ENCODE measurements around the gene NARS2.

DNA sequence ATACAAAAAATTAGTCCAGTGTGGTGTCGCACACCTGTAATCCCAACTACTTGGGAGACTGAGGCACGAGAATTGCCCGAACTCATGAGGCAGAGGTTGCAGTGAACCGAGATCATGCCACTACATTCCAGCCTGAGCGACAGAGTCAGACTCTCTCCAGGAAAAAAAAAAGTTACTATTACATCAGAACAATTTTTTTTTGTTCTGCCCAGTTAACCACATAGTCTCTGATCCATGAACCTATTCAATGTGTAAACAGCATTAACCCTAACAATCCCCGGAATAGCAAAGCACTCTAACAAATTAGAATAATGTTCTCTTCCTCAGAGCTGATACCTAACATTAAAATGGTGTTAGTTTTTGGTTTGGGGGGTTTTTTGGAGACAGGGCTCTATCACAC lies 4.6 kb downstream of the NARS2 start:
- TF ChIP-seq, protein P1, sequence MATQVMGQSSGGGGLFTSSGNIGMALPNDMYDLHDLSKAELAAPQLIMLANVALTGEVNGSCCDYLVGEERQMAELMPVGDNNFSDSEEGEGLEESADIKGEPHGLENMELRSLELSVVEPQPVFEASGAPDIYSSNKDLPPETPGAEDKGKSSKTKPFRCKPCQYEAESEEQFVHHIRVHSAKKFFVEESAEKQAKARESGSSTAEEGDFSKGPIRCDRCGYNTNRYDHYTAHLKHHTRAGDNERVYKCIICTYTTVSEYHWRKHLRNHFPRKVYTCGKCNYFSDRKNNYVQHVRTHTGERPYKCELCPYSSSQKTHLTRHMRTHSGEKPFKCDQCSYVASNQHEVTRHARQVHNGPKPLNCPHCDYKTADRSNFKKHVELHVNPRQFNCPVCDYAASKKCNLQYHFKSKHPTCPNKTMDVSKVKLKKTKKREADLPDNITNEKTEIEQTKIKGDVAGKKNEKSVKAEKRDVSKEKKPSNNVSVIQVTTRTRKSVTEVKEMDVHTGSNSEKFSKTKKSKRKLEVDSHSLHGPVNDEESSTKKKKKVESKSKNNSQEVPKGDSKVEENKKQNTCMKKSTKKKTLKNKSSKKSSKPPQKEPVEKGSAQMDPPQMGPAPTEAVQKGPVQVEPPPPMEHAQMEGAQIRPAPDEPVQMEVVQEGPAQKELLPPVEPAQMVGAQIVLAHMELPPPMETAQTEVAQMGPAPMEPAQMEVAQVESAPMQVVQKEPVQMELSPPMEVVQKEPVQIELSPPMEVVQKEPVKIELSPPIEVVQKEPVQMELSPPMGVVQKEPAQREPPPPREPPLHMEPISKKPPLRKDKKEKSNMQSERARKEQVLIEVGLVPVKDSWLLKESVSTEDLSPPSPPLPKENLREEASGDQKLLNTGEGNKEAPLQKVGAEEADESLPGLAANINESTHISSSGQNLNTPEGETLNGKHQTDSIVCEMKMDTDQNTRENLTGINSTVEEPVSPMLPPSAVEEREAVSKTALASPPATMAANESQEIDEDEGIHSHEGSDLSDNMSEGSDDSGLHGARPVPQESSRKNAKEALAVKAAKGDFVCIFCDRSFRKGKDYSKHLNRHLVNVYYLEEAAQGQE (IDR thresholded peaks at IDR 0.05; ENCODE audit: low read depth): no peak
- TF ChIP-seq YY1 (IDR thresholded peaks at IDR 0.05; ENCODE audit: low read depth): no peak
- TF ChIP-seq TAF1 (IDR thresholded peaks at IDR 0.05; ENCODE audit: low read depth): no peak
- TF ChIP-seq EGR1 (IDR thresholded peaks at IDR 0.05): no peak
- no peak for TF ChIP-seq CREB1 (IDR thresholded peaks at IDR 0.05; ENCODE audit: low read depth)
- TF ChIP-seq TEAD4 (IDR thresholded peaks at IDR 0.05): no peak
- no peak for TF ChIP-seq EP300 (IDR thresholded peaks at IDR 0.05; ENCODE audit: borderline replicate concordance)
- TF ChIP-seq CEBPB (IDR thresholded peaks at IDR 0.05): no peak
- TF ChIP-seq FOXM1 (IDR thresholded peaks at IDR 0.05; ENCODE audit: borderline replicate concordance, low read depth): no peak
- TF ChIP-seq NFIC (IDR thresholded peaks at IDR 0.05): no peak
- TF ChIP-seq TCF12 (IDR thresholded peaks at IDR 0.05; ENCODE audit: low read depth): no peak
